HEK293 (cell line): ENCODE results near the gene MBNL2.

Source experiments
- CTCF ChIA-PET: fragments of 350-600 bp; formaldehyde crosslinking; extraction: SDS; loops from one replicate; lab custom pipeline; 2021; ENCODE audit warnings: antibody characterized with exemption; lab: Yijun Ruan, JAX
- POLR2A ChIA-PET: fragments of 300-600 bp; formaldehyde crosslinking; extraction: SDS; loops from one replicate; lab custom pipeline; 2020; ENCODE audit warnings: antibody characterized with exemption, inconsistent platforms; lab: Yijun Ruan, JAX
- H3K27ac ChIP-seq: fragments of 200-500 bp; sonication (Bioruptor generic); 2 replicates; pipeline ENCODE4 v1.5.1; 2014; ENCODE audit warnings: low read depth, low read length, control low read depth, inconsistent platforms; ENCODE audit errors: extremely low read depth
- H3K36me3 ChIP-seq, 2 experiments: fragments of 200-500 bp in 1 of 2; sonication (Bioruptor generic) in 1 of 2; 1 replicate in 1 of 2; 2 replicates in 1 of 2; pipeline ENCODE4 v1.5.1; 2014 to 2017; ENCODE audit warnings: inconsistent platforms in 2 of 2, low read length in 2 of 2; ENCODE audit not compliant: control insufficient read depth in 2 of 2, insufficient read depth in 1 of 2
- H3K4me1 ChIP-seq: fragments of 200-500 bp; sonication (Bioruptor generic); 2 replicates; pipeline ENCODE4 v1.5.1; 2014; ENCODE audit warnings: mild to moderate bottlenecking, low read length, inconsistent platforms; ENCODE audit not compliant: control insufficient read depth, insufficient read depth
- H3K4me3 ChIP-seq: 2 replicates; pipeline ENCODE4 v1.5.1; 2011; ENCODE audit warnings: low read depth, mild to moderate bottlenecking, control low read depth, low read length, moderate library complexity
- H3K9me3 ChIP-seq: fragments of 200-500 bp; sonication (Bioruptor generic); 2 replicates; pipeline ENCODE4 v1.5.1; 2014; ENCODE audit warnings: low read depth, low read length, inconsistent platforms; ENCODE audit not compliant: control insufficient read depth, insufficient read depth
- HOXA7 ChIP-seq: sonication (generic); formaldehyde crosslinking; IDR thresholded peaks from 2 replicates; pipeline ENCODE4 v1.8.1; 2022; ENCODE audit warnings: missing genetic modification reagents, borderline replicate concordance
- KLF10 ChIP-seq: fragments of 450-650 bp; IDR thresholded peaks from 2 replicates; pipeline ENCODE4 v1.5.1; 2018; ENCODE audit warnings: missing biosample characterization, mild to moderate bottlenecking, missing genetic modification characterization
- KLF9 ChIP-seq: fragments of 450-650 bp; formaldehyde crosslinking; IDR thresholded peaks from 2 replicates; pipeline ENCODE4 v1.5.1; 2016; ENCODE audit warnings: missing biosample characterization, missing genetic modification characterization, low read depth
- SP2 ChIP-seq: fragments of 450-650 bp; formaldehyde crosslinking; IDR thresholded peaks from 2 replicates; pipeline ENCODE4 v1.5.1; 2016; ENCODE audit warnings: missing biosample characterization, missing genetic modification characterization
- TSHZ1 ChIP-seq: fragments of 450-650 bp; formaldehyde crosslinking; IDR thresholded peaks from 2 replicates; pipeline ENCODE4 v1.5.1; 2016; ENCODE audit warnings: missing biosample characterization, missing genetic modification characterization, borderline replicate concordance
- ZBTB26 ChIP-seq: fragments of 450-650 bp; formaldehyde crosslinking; optimal IDR thresholded peaks from 2 replicates; pipeline ENCODE3; 2016; ENCODE audit warnings: missing biosample characterization, mild to moderate bottlenecking, missing genetic modification characterization
- ZBTB48 ChIP-seq: fragments of 450-650 bp; formaldehyde crosslinking; IDR thresholded peaks from 2 replicates; pipeline ENCODE4 v1.5.1; 2016; ENCODE audit warnings: missing biosample characterization, missing genetic modification characterization
- ZNF10 ChIP-seq: fragments of 450-650 bp; formaldehyde crosslinking; IDR thresholded peaks from 2 replicates; pipeline ENCODE4 v1.5.1; 2017; ENCODE audit warnings: missing biosample characterization, missing genetic modification characterization
- ZNF155 ChIP-seq: fragments of 450-650 bp; formaldehyde crosslinking; IDR thresholded peaks from 2 replicates; pipeline ENCODE4 v1.5.1; 2016; ENCODE audit warnings: missing biosample characterization, missing genetic modification characterization
- ZNF335 ChIP-seq: fragments of 450-650 bp; formaldehyde crosslinking; conservative IDR thresholded peaks from 2 replicates; pipeline ENCODE4 v1.5.1; 2016; ENCODE audit warnings: missing biosample characterization, missing genetic modification characterization
- ZNF501 ChIP-seq: fragments of 450-650 bp; formaldehyde crosslinking; IDR thresholded peaks from 2 replicates; pipeline ENCODE4 v1.5.1; 2016; ENCODE audit warnings: missing biosample characterization, missing genetic modification characterization
- ZNF513 ChIP-seq: fragments of 450-650 bp; IDR thresholded peaks from 2 replicates; pipeline ENCODE4 v1.5.1; 2018; ENCODE audit warnings: missing biosample characterization, missing genetic modification characterization
- ZNF529 ChIP-seq: fragments of 450-650 bp; formaldehyde crosslinking; IDR thresholded peaks from 2 replicates; pipeline ENCODE4 v1.5.1; 2017; ENCODE audit warnings: missing genetic modification characterization, missing biosample characterization; ENCODE audit not compliant: insufficient replicate concordance
- ZNF530 ChIP-seq: fragments of 450-650 bp; formaldehyde crosslinking; IDR thresholded peaks from 2 replicates; pipeline ENCODE4 v1.5.1; 2016; ENCODE audit warnings: low read depth, missing biosample characterization, missing genetic modification characterization
- ZNF776 ChIP-seq: fragments of 450-650 bp; formaldehyde crosslinking; IDR thresholded peaks from 2 replicates; pipeline ENCODE4 v1.5.0; 2017; ENCODE audit warnings: missing biosample characterization, missing genetic modification characterization, borderline replicate concordance
- ZNF777 ChIP-seq: fragments of 450-650 bp; formaldehyde crosslinking; IDR thresholded peaks from 2 replicates; pipeline ENCODE4 v1.5.1; 2017; ENCODE audit warnings: missing biosample characterization, missing genetic modification characterization, borderline replicate concordance
- ZNF791 ChIP-seq: fragments of 450-650 bp; formaldehyde crosslinking; IDR thresholded peaks from 2 replicates; pipeline ENCODE4 v1.5.1; 2016; ENCODE audit warnings: missing biosample characterization, missing genetic modification characterization
- ZNF843 ChIP-seq: fragments of 450-650 bp; formaldehyde crosslinking; IDR thresholded peaks from 2 replicates; pipeline ENCODE4 v1.5.1; 2016; ENCODE audit warnings: missing biosample characterization, missing genetic modification characterization
- TF ChIP-seq, protein P1 (sequence below): fragments of 450-650 bp; formaldehyde crosslinking; IDR thresholded peaks from 2 replicates; pipeline ENCODE4 v1.5.1; 2017; ENCODE audit warnings: missing biosample characterization, missing genetic modification characterization

Gene MBNL2

DNA sequence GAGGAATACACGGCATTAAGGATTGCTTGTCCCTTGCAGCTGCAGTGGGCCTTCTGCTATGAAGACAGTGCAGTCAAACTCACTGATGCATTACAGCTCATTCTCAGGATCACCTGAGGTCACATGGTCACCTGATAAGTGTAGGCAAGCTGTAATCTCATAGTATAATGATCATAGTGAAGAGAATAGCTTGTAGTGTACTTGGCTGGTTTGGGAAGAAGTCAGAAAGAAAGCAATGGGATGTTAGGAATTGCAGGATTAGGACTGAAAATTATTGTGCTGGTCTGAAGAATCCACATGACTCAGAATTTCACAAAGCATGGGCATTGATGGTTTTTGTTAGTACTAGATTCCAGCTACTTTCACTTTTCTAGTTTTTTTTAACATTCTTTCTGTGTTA is 76.7 kb downstream of the MBNL2 start:
- H3K4me3 ChIP-seq: no peak overlapping the region
- H3K27ac ChIP-seq: no peak overlapping the region
- H3K4me1 ChIP-seq: no peaks in the 10 kb centered on the region
- TF ChIP-seq, protein P1, sequence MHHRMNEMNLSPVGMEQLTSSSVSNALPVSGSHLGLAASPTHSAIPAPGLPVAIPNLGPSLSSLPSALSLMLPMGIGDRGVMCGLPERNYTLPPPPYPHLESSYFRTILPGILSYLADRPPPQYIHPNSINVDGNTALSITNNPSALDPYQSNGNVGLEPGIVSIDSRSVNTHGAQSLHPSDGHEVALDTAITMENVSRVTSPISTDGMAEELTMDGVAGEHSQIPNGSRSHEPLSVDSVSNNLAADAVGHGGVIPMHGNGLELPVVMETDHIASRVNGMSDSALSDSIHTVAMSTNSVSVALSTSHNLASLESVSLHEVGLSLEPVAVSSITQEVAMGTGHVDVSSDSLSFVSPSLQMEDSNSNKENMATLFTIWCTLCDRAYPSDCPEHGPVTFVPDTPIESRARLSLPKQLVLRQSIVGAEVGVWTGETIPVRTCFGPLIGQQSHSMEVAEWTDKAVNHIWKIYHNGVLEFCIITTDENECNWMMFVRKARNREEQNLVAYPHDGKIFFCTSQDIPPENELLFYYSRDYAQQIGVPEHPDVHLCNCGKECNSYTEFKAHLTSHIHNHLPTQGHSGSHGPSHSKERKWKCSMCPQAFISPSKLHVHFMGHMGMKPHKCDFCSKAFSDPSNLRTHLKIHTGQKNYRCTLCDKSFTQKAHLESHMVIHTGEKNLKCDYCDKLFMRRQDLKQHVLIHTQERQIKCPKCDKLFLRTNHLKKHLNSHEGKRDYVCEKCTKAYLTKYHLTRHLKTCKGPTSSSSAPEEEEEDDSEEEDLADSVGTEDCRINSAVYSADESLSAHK (tag by site-specific recombination): no peak
- TF ChIP-seq ZNF776: no peak
- no peak for TF ChIP-seq ZNF791 (tag by site-specific recombination)
- no peak for TF ChIP-seq ZNF501
- TF ChIP-seq TSHZ1: no peak
- no peak for TF ChIP-seq ZNF335 (tag by site-specific recombination)
- TF ChIP-seq ZBTB26: no peak
- TF ChIP-seq ZNF513 (tag by site-specific recombination): no peak
- TF ChIP-seq ZNF530 (tag by site-specific recombination): no peak
- TF ChIP-seq HOXA7 (CRISPR knock-in tag): no peak
- ChIA-PET CTCF (interaction anchor here (1.1 to 1.5 kb wide), 2 partner anchors 43 to 45 kb away, joined by 3 read pairs; no protein-coding TSS in a partner anchor), POLR2A (no interaction called here)
- H3K9me3 ChIP-seq: no peaks in the 10 kb centered on the region
- H3K36me3 ChIP-seq: no peaks in the 10 kb centered on the region

DNA sequence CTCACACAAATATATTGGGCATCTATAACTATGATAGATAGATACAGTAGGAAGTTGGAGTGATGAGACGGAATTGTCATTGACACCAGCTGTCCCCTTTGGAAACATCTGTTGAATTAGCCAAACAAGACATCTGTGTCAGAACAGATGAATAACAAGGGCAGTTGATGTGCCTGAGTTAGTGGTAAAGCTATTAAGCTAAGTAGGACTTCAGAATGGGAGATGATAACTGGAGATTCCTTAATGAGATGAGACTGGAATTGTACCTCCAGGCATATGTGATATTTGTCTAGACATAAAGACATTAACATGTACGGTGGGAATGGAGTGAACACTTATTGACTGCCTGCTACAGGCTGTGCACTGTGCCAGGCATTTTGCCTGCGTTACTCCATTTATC is 78.7 kb downstream of the MBNL2 start:
- no peak for TF ChIP-seq ZNF10 (tag by site-specific recombination)
- TF ChIP-seq KLF10 (tag by site-specific recombination): no peak
- no peak for TF ChIP-seq ZBTB48 (tag by site-specific recombination)
- no peak for TF ChIP-seq ZNF843 (tag by site-specific recombination)
- TF ChIP-seq ZNF155 (tag by site-specific recombination): no peak
- TF ChIP-seq KLF9: no peak
- TF ChIP-seq ZNF529 (tag by site-specific recombination): no peak
- TF ChIP-seq ZNF777 (tag by site-specific recombination): no peak
- TF ChIP-seq SP2 (tag by site-specific recombination): no peak
- CTCF ChIA-PET: interaction anchor here (0.6 kb wide), 1 partner anchor 174 kb away, joined by 3 read pairs; no protein-coding TSS in a partner anchor
- H3K27ac ChIP-seq: no peak overlapping the region
- H3K9me3 ChIP-seq: no peaks in the 10 kb centered on the region
- POLR2A ChIA-PET: interaction anchor here (1.1 kb wide), 1 partner anchor 77 kb away, joined by 3 read pairs; no protein-coding TSS in a partner anchor
- no peak overlapping the region for H3K4me3 ChIP-seq
- H3K4me1 ChIP-seq: no peaks in the 10 kb centered on the region
- H3K36me3 ChIP-seq: no peaks in the 10 kb centered on the region
